Skeletal muscle tissue (tissue), 4 donors: ENCODE measurements around the gene GSTO1. TPM values are rescaled to one million over a fixed set of nuclear protein-coding genes. Genes with fewer than 3 reads are reported as not detected.

ENCODE experiments used
- H3K27ac ChIP-seq: one replicate; pipeline ENCODE4 v1.7.0; 2013; ENCODE audit warnings: mild to moderate bottlenecking, low read depth, low read length, inconsistent platforms
- H3K27me3 ChIP-seq, 3 donors: one replicate each; pipeline ENCODE4 v1.7.0; 2013; ENCODE audit warnings: low read length in 3 of 3; ENCODE audit not compliant: control insufficient read depth in 3 of 3, insufficient read depth in 3 of 3
- H3K36me3 ChIP-seq, 3 donors: one replicate each; pipeline ENCODE4 v1.7.0; 2013; ENCODE audit warnings: low read length in 3 of 3; ENCODE audit not compliant: control insufficient read depth in 3 of 3, insufficient read depth in 3 of 3
- H3K4me1 ChIP-seq, 3 donors: one replicate each; pipeline ENCODE4 v1.7.0; 2013; ENCODE audit warnings: low read length in 3 of 3, mild to moderate bottlenecking in 3 of 3; ENCODE audit not compliant: control insufficient read depth in 3 of 3, insufficient read depth in 3 of 3
- H3K4me3 ChIP-seq, 3 donors: one replicate each; pipeline ENCODE4 v1.7.0; 2013; ENCODE audit warnings: low read length in 3 of 3
- H3K9ac ChIP-seq, 3 donors: one replicate each; pipeline ENCODE4 v1.7.0; 2013; ENCODE audit warnings: low read length in 3 of 3, mild to moderate bottlenecking in 3 of 3, moderate library complexity in 2 of 3, low read depth in 1 of 3
- H3K9me3 ChIP-seq, 3 donors: one replicate each; pipeline ENCODE4 v1.7.0; 2013; ENCODE audit warnings: low read length in 3 of 3; ENCODE audit not compliant: control insufficient read depth in 3 of 3
- total RNA-seq: library from RNA; depleted of rRNA; stranded (reverse); fragments of >200 nt; gene quantifications from one replicate; pipeline ENCODE4 v1.2.3, GENCODE V29; 2014
- donor health status: Osteomylitis.

The GSTO1 gene
- total RNA-seq, 1 donor from 2014 or later = 53.2 TPM

GRCh38 chr10:104257235-104257634 is 2.5 kb downstream of the GSTO1 start:
- H3K9me3 ChIP-seq = no peaks in the 10 kb centered on the region
- peaks cover 28 to 36% (median 30%) of the 10 kb centered on the region in 3 donors for H3K36me3 ChIP-seq
- H3K27ac ChIP-seq = no peak overlapping the region
- H3K27me3 ChIP-seq = no peaks in the 10 kb centered on the region
- H3K9ac ChIP-seq = no peak overlapping the region
- peaks cover 18 to 27% (median 19%) of the 10 kb centered on the region in 3 donors for H3K4me1 ChIP-seq
- H3K4me3 ChIP-seq = no peak overlapping the region

- H3K9me3 ChIP-seq = no peaks in the 10 kb centered on the region
- peaks cover 33 to 45% (median 36%) of the 10 kb centered on the region in 3 donors for H3K36me3 ChIP-seq
- no peak overlapping the region for H3K4me3 ChIP-seq
- H3K27ac ChIP-seq = peak overlapping the region; percentile 46
- H3K9ac ChIP-seq = no peak overlapping the region
- H3K27me3 ChIP-seq = no peaks in the 10 kb centered on the region
- H3K4me1 ChIP-seq = peaks cover 18 to 27% (median 19%) of the 10 kb centered on the region in 3 donors
Observed at GRCh38 chr10:104258209-104258608, 3.5 kb downstream of the GSTO1 start.

GRCh38 chr10:104259456-104259855 is 4.8 kb downstream of the GSTO1 start:
- H3K36me3 ChIP-seq = peaks cover 33 to 52% (median 46%) of the 10 kb centered on the region in 3 donors
- no peak overlapping the region for H3K4me3 ChIP-seq
- H3K4me1 ChIP-seq = peaks cover 14 to 27% (median 17%) of the 10 kb centered on the region in 3 donors
- no peaks in the 10 kb centered on the region for H3K9me3 ChIP-seq
- H3K27ac ChIP-seq = no peak overlapping the region
- H3K27me3 ChIP-seq = no peaks in the 10 kb centered on the region
- H3K9ac ChIP-seq = no peak overlapping the region

GRCh38 chr10:104259999-104260774 is 5.5 kb downstream of the GSTO1 start:
- H3K4me3 ChIP-seq = no peak overlapping the region
- peak overlapping the region; percentile 5 for H3K27ac ChIP-seq
- H3K36me3 ChIP-seq = peaks cover 35 to 54% (median 54%) of the 10 kb centered on the region in 3 donors
- H3K9me3 ChIP-seq = no peaks in the 10 kb centered on the region
- H3K9ac ChIP-seq = no peak overlapping the region
- peaks cover 13 to 27% (median 17%) of the 10 kb centered on the region in 3 donors for H3K4me1 ChIP-seq
- no peaks in the 10 kb centered on the region for H3K27me3 ChIP-seq

GRCh38 chr10:104260775-104261115 is 6.1 kb downstream of the GSTO1 start:
- Histone ChIP-seq H3K4me1 (peaks cover 13 to 27% (median 17%) of the 10 kb centered on the region in 3 donors), H3K36me3 (peaks cover 39 to 58% (median 58%) of the 10 kb centered on the region in 3 donors), H3K9me3 (no peaks in the 10 kb centered on the region), H3K9ac (no peak overlapping the region), H3K27ac (peak overlapping the region; percentile 5), H3K4me3 (no peak overlapping the region), H3K27me3 (no peaks in the 10 kb centered on the region)

- H3K9ac ChIP-seq = no peak overlapping the region
- H3K9me3 ChIP-seq = no peaks in the 10 kb centered on the region
- peaks cover 42 to 68% (median 63%) of the 10 kb centered on the region in 3 donors for H3K36me3 ChIP-seq
- H3K27me3 ChIP-seq = no peaks in the 10 kb centered on the region
- H3K27ac ChIP-seq = no peak overlapping the region
- H3K4me1 ChIP-seq = peaks cover 6 to 17% (median 9%) of the 10 kb centered on the region in 3 donors
- H3K4me3 ChIP-seq = no peak overlapping the region
Observed at GRCh38 chr10:104262055-104262454, 7.4 kb downstream of the GSTO1 start.

GRCh38 chr10:104264783-104265182 is 10.1 kb downstream of the GSTO1 start:
- Histone ChIP-seq H3K9me3 (no peaks in the 10 kb centered on the region), H3K9ac (no peak overlapping the region), H3K4me1 (peaks cover 9 to 16% (median 12%) of the 10 kb centered on the region in 3 donors), H3K36me3 (peaks cover 38 to 68% (median 64%) of the 10 kb centered on the region in 3 donors), H3K4me3 (no peak overlapping the region), H3K27me3 (no peaks in the 10 kb centered on the region), H3K27ac (no peak overlapping the region)

GRCh38 chr10:104267721-104268404 is 13.2 kb downstream of the GSTO1 start:
- Histone ChIP-seq H3K27me3 (no peaks in the 10 kb centered on the region), H3K4me3 (peak overlapping the region; percentile 81 to 90 (median 87)), H3K9ac (peak overlapping the region in 2 of 3 donors; percentile 80 to 87), H3K27ac (peak overlapping the region; percentile 69), H3K4me1 (peaks cover 7 to 12% (median 9%) of the 10 kb centered on the region in 3 donors), H3K36me3 (peaks cover 19 to 39% (median 37%) of the 10 kb centered on the region in 3 donors), H3K9me3 (no peaks in the 10 kb centered on the region)

GRCh38 chr10:104268405-104268712 is 13.7 kb downstream of the GSTO1 start:
- peak overlapping the region; percentile 69 for H3K27ac ChIP-seq
- H3K9me3 ChIP-seq = no peaks in the 10 kb centered on the region
- no peaks in the 10 kb centered on the region for H3K27me3 ChIP-seq
- peaks cover 17 to 34% (median 32%) of the 10 kb centered on the region in 3 donors for H3K36me3 ChIP-seq
- H3K4me1 ChIP-seq = peaks cover 7 to 12% (median 9%) of the 10 kb centered on the region in 3 donors
- H3K9ac ChIP-seq = peak overlapping the region; percentile 80 to 90 (median 87)
- H3K4me3 ChIP-seq = peak overlapping the region; percentile 81 to 90 (median 87)
